Cerebellar cortex (tissue), 1 donor: ENCODE results near the gene ZSCAN20.
A peak's percentile ranks its signal among the peaks of the same experiment; 100 is the strongest.

Experiments used
- DNase-seq: peaks from one replicate; pipeline ENCODE4 v3.0.0-alpha.2; 2015; ENCODE audit warnings: low spot score

Gene ZSCAN20

DNA sequence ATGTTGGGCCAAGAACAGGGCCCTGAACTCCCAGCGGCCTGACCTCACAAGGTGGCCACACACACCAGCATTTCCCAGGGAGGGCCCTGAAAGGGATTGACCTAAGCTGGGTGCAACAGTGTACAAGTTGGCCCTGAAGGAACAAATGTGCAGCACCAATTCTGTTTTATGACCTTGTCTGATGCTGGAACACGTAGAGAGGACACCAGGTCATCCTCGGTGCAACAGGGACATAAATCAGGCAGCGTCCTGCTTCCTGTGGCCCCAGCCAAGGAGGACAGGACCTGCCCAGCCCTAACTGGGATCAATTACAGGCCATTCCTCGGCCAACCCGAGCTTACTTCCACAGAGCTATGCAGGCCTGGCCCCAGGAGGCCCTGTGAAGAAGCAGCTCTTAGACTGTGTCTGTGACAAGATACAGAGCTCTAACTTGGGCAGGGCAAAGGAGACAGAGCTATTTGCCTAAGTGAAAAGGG is 28.7 kb upstream of the ZSCAN20 start:
- DNase-seq = no peak

DNA sequence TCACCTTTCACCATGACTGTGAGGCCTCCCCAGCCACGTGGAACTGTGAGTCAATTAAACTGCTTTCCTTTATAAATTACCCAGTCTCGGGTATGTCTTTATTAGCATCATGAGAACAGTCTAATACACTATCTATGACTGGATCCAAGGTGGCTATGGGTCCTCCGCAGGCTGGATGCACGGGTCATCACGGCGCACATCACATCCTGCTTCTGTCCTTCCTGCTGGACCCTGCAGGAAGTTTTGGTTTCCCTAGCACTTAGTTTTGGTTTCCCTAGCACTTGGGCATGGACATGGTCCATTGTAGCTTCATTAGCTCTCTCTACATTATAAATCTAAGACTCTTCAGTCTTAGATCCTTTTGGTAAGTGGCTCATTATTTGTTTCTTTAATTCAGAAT is 27.3 kb upstream of the ZSCAN20 start:
- no peak for DNase-seq

DNA sequence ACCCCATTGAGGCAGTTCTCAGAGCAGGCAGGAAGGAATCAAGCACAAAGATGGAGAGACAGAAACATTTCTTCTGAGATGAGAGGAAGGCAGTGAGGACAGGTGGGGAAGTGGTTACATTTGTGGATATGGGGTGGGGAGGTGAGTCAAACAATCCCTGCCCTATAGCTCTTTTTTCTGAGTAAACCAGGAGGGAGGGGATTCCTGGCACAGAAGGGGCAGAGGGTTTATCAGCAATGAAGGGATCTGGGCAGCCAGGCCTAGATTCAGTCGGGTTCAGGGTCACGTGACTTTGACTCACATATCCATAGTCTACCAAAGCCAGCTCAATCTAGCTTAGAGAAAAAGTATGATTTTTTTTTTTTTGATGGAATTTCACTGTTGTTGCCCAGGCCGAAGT is 25.9 kb upstream of the ZSCAN20 start:
- no peak for DNase-seq

DNA sequence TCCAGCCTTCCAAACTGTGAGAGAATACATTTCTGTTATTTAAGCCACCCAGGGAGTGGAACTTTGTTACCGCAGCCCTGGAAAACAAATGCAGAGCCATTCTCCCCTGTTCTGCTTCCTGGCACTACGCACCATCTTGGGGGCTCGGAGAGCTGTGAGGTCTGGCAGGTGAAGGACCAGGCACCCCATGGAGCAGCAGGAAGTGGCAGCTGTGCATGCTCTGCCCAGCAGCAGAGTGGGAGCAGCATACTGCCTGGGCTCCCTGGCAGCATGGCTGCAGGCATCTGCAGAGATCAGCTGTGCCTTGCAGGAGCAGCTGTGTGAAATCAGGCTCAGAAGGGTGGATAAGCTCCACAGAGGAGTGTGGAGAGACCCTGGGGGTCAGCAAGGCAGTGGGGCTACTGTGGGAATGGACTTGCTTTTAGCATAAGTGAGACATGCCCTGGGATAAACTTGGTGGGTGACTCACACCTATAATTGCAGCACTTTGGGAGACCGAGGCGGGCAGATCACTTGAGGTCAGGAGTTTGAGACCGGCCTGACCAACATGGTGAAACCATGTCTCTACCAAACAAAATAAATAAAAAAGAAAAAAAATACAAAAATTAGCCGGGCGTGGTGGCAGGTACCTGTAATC is 17.7 kb upstream of the ZSCAN20 start:
- DNase-seq = no peak

DNA sequence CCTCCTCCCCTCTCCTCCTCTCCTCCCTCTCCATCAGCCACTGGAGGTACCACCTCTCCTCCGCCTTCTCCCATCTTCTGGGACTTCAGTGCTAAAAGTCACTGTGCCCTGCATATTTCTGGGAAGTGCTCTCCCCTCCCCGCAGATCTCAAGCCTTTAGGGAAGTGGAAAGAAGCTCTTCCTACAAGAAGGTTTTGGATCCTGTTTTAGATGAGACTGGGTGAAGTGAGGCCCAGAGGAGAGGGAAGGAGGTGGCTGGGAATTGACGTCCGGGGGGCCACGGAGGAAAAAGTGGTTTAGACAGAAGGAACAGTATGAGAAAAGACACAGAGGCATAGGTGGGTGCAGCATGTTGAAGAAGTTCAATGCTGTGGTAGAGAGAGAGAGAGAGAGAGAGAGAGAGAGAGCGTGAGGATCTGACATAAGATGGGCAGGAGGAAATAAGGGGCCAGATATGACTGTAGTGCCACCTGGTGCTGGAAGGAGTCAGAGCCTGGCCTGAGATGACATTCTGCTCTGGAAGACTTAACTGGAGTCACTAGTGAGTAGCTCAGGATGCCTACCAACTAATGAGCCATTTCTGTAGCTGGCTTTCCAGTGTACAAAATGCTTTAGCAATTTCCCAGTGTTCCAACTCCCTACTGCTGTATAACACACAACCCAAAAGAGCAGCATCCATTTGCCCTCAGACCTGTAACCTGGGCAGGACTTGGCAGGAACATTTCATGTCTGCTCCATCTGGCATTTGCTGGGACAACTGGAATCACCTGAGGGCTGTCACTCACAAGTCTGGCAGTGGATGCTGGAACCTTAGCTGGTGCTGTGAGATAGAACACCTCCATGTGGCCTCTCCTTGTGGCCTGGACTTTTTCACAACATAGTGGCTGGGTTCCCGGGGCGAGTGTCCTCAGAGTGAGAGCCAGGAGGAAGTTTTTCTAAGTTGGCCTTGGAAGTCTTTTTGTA is 16.6 kb upstream of the ZSCAN20 start:
- peak; percentile 87 for DNase-seq

DNA sequence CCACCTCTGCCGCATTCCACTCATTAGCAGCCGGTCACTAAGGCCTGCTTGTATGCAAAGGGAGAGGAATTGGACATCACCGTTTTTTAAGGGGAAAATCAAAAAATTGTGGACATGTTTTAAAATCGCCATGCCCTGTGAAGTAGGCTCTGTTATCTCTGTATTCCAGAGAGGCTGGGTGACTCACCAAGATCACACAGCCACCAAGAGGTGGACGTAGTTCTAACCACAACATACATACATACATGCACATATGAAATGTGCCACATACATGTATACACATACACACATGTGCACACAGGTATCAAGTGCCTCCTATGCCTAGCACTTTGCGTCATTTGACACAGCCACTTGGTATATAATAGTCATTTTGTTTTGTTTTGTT is 16.0 kb upstream of the ZSCAN20 start:
- DNase-seq = no peak

DNA sequence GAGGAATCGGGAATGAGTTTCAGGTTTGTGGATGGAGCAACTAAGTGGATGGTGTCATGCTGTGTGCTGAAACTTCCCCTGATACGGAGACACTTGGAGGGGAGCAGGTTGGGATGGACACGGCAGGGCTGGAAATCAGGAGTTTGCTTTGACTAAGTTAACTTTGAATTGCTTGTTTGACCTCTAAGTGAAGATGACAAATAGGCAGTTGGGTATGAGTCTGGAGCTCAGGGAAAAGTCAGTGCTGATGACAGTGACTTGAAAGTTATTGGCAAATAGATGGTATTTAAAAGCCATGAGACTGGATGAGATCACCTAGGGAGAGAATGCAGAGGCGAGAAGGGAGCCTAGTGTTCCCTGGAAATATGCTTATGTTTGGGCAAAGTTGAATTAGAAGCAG is 12.8 kb upstream of the ZSCAN20 start:
- DNase-seq = no peak

DNA sequence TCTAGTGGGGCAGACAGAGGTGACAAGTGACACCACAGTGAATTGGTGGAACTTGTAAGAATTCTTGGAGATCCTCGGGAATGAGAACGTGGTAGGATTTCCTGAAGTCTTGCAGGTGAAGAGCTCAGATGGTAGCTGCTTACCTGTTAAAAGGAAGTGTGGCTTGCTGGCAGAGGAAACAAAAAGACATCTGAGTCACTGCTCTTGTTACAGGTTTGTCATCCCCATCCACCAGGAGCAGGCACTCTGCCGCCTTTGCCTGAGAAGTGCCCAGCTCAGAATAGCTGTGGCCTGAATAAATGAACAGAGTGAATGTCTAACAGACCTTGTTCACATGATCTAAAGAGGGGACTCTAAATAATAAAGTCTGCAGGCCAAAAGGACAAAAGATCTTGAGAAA is 12.3 kb upstream of the ZSCAN20 start:
- DNase-seq = no peak

DNA sequence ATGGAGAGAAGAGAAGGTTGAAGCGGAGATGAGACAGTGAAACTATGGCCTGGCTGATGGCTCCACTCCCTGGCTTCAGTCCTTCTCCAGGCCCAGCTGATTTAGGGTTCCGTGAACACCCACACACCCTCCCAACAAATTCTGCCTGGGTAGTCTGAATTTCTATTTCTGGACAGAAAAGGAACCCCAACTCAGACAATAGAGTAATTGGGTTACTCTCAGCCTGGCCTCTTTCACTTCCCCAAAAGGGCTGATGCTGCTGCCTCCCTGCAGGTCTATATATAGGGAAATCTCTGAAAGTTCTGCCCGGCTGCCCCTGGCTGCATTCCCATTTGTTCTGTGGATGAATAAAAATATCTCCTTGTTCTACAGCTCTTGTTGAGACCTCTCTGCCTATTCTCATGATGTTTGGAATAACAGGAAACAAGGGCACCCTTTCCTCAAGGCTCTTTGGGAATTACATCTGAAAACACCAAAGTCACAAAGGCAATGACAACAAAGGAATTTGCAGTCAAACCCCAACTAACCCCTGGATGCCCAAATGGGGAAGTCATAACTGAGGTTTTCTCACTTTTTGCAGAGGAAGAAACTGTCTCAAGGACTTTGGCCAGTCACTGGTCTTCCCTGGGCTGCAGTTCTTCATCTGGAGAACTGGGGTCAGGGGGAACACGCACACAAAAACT is 11.4 kb upstream of the ZSCAN20 start:
- DNase-seq = no peak

DNA sequence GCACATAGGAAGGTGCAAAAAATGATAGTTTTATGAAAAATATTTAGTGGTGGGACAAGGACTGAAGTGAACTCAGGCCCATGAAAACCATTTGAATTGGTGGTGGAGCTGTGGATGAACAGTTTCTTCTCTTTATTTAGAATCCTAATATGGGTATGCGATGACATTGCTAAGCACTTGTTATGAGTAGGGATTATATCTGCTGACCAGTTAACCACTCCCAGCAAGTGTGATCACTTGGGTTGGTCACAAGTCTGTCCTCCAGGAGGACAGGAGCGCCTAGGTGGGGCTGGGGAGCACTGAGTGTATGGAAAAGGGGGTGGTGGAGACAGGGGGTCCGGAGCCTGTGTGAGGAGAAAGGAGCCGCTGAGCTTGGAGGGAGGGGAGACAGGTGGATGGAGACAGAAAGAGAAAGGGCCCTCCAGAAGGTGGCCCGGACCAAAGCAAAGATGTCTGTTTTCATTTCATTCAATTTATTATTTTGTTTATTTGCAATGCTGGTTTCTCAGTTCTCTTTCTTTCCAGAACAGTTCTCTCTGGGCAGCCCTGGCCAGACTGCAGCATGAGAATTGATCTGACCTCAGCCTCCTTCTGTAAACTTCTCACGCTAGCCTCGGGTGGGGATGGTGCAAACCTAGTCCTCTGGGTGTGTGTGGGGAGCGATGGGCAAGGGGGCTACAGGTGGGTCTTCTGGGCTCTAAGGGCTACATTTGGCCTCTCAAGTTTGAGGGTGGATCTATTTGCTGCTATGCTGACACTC is 9.9 kb upstream of the ZSCAN20 start:
- DNase-seq = no peak

DNA sequence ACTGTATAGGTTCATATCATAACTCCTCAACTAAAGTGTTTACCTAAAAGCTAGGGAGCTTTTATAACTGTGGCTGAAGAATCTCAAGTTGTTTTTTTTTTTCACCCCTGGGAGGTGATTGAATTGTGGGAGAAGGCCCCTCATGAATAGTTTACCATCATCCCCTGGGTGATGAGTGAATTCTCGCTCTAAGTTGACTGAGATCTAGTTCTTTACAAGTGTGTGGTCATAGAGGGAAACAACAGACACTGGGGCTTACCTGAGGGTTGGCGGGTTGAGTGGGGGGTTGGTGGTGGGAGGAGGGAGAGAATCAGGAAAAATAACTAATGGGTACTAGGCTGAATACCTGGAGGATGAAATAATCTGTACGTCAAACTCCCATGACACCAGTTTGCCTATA is 7.9 kb upstream of the ZSCAN20 start:
- DNase-seq = no peak

DNA sequence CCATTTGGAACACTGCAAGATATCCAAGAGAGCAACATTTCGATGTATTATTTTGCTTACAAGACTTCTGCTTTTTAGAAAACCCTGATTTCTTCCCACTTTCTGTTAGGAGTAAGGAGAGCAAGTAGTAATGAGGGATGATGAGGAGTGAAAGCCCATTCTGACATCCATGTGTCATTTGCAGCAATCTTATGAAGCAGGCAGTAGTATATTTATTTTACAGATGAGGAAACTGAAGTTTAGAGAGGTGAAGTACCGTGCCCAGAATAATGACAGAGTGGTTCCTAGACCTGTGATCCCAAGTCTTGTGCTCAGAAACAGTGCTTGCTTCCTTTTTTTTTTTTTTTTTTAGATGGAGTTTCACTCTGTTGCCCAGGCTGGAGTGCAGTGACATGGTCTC is 7.1 kb upstream of the ZSCAN20 start:
- DNase-seq = no peak

DNA sequence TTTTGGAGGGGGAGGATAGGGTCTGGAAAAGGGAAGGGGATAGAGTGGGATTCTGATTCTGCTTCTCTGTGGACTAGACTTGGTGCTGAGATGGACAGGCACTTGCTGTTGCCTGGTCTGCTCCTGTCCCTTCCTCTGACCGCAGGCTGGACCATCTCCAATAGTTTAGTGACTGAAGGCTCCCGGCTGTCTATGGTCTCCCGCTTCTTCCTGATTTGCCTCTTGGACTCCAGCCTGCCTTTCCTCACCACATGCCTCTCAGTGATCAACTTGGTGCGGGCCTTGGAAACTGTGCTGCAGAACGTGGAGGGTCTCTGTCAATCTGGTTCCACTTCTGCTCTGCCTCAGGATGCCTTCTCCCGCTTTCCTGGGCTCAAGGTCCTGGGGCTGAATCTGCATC is 6.3 kb upstream of the ZSCAN20 start:
- peak; percentile 27 for DNase-seq

DNA sequence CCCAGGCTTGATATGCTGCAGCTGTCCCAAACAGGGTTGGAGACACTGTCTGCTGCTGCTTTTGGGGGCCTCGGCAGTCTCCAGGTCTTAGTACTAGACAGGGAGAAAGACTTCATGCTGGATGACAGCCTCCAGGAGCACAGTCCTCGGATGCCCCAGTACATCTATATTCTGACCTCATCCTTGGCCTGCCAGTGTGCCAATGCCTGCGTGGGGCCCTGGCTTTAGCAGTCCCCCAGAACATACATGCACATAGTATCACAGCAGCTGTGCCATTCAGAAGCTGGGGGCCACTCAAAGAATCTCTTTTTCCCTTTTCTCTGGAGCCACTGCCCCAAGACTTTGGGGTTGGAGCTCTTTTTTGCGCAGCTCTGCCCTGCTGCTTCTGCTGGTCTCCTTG is 4.4 kb upstream of the ZSCAN20 start:
- peak; percentile 23 for DNase-seq

DNA sequence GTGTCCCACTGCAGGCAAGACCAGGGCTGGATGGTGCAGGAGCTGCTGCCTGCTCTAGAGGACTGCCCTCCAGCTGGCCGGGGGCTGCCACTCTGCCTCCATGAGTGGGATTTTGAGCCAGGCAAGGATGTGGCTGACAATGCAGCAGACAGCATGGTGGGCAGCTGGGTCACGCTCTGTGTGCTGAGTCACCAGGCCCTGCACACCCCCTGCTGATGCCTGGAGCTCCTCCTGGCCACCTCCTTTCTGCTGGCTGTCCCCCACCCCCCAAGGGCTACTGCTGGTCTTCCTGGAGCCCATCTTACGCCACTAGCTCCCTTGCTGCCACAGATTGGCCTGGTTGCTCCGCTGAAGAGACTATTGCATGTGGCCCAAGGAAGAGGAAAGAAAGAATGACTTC is 3.9 kb upstream of the ZSCAN20 start:
- DNase-seq = no peak

DNA sequence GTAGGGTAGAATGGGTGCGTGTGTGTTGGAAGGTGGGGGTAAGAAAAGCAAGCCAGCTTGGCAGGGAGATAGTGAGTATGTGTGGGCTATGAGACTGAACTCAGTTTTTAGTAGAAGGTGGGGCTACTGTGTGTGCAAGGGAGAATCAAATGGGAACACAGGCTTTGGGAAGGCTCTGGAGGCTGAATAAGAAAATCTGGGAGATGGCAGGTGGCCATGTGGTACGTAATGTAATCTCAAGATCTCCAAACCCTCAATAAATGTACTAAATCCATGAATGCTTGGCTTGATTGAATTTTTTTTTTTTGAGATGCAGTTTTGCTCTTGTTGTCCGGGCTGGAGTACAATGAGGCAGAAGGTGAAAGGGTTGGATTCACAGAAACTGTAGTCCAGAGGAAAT is 3.5 kb upstream of the ZSCAN20 start:
- no peak for DNase-seq

DNA sequence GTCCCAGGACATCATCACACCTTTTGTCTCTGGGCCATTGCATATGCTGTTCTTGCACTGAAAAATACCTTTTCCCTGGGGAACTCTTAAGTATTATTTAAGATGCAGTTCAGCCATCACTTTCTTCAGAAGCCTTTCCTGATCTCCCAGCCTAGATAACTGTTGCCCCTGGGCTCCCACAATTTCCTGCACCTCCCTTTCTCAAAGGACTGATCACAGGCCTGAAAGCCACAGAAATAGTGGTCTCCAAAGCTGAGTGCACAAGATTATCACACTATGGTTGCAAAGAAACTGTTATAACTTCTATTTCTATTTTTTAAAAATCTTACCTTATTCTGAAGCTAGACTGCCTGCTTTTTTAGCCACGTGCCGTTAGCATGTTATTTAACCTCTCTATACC is 2.8 kb upstream of the ZSCAN20 start:
- DNase-seq = no peak

DNA sequence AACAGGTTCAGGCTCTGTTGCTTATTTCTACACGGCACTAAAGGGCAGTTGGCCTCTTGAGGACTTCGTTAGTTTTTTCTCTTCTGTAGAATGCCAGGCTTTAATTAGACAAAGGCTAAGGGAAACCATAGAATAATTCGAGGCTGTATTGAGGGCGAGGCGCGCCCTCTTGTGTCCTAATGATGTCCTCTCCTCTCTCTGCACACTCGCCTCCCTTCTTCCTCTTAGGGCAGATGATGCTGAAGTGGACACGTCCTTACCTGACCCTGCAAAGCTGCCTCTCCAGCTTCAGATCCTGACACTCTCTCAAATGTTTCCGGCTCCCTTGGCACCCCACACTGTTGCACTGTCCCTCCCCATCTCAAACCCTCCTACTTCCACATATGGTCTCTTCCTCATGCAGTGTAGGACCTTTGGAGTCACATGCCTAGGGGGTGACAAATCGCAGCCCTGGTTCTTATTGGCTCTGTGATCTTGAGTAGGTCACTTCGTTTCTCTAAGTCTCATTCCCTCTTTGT is 1.9 kb upstream of the ZSCAN20 start:
- DNase-seq = peak; percentile 97

DNA sequence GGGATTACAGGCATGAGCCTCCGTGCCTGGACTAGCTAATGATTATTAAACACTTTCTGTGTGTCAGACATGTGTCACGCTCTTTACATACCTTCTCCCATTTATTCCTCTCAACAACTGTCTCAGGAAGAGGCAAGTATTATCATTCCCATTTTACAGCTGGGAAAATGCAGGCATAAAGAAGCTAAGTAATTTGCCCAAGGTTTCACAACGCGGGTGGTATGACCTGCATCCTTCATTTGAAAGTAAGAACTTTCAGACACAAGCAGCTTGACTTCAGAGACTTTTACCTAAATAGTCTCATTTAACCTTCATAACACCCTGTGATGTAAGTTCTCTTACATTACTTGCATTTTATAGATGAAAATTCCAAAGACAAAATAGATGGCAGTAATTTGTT is 1.0 kb upstream of the ZSCAN20 start:
- DNase-seq = no peak

DNA sequence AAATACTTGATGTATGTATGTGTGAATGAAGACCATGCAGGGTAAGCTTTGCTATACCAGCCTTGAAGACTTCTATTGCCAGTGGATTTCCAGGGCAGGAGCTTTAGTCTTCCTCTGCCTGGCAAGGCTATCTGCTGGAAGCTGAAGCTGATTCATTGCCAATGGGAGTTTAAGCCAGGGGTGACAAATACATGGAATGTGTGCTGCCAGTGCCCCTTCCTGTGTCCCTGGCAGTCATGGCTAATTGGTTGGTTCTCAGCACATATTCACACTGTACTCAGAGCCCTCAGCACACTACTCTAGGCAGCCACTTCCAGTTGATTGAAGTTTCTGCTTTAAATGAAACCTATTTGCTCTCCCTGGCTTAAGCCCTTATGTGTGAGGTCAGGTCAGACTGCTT is 1.5 kb downstream of the ZSCAN20 start:
- DNase-seq = no peak

DNA sequence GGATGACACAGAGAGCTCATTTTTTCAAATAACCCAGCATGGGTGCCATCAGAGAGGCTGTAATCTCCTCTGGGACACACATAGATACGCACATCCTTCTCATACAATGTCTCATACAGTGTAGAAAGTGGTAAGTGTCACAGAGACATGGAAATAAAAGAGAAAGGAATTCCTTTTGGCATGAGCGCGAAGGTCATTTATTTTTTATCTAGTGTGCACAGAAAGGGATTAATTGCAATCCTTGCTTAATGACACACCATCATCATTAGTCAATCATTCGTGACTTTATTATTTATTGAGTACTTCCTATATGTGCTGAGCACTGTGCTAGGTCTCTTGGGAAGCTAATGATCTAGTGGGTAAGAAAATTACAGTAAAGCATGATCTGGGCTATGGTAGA is 5.0 kb downstream of the ZSCAN20 start:
- no peak for DNase-seq

DNA sequence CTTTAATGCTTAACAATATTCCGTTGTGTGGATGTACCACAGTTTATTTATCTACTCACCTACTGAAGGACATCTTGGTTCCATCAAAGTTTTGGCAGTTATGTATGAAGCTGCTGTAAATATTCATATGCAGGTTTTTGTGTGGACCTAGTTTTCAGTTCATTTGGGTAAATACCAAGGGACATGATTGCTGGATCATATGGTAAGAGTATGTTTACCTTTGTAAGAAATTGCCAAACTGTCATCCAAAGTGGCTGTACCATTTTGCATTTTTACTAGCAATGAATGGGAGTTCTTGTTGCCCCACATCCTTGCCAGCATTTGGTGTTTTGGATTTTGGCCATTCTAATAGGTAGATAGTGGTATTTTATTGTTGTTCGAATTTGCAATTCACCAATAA is 10.0 kb downstream of the ZSCAN20 start:
- DNase-seq = no peak
